Pancreas (tissue), 10 donors: ENCODE results near the gene RASA3. TPM values are rescaled to one million over a fixed set of nuclear protein-coding genes. Genes with fewer than 3 reads are reported as not detected.

Experiments used
- ATAC-seq, 4 donors: fragments of 200-7000 bp; cut with Tn5 transposase; one replicate each; pipeline versions ENCODE4 v1.8.0 to v1.9.1; 2020; ENCODE audit warnings: mild to moderate bottlenecking in 4 of 4, moderate library complexity in 4 of 4
- DNase-seq, 6 donors: peaks; one replicate each; pipeline ENCODE4 v3.0.0-alpha.2; 2020
- FAIRE-seq: peaks from 2 replicates; lab custom pipeline; 2012; peaks lifted over from hg19 to GRCh38; lab: Jason Lieb, UNC
- H3K27ac ChIP-seq, 4 donors: fragments of 200-600 bp; sonication (generic); 1 replicate in 3 of 4; 2 replicates in 1 of 4; pipeline versions ENCODE4 v1.5.0 to v1.8.0; 2020
- H3K27me3 ChIP-seq, 4 donors: fragments of 200-600 bp; one replicate each; pipeline ENCODE4 v1.8.0; 2021
- H3K36me3 ChIP-seq, 3 donors: fragments of 200-600 bp; sonication (generic) in 1 of 3; one replicate each; pipeline versions ENCODE4 v1.5.0 to v1.8.0; 2020 to 2021
- H3K4me1 ChIP-seq, 3 donors: fragments of 200-600 bp; one replicate each; pipeline ENCODE4 v1.8.0; 2021
- H3K4me3 ChIP-seq, 4 donors: fragments of 200-600 bp; sonication (generic) in 2 of 4; one replicate each; pipeline versions ENCODE4 v1.5.0 to v1.8.0; 2020 to 2021
- H3K9me3 ChIP-seq, 4 donors: fragments of 200-600 bp; one replicate each; pipeline ENCODE4 v1.8.0; 2021
- CTCF ChIP-seq, 4 donors: fragments of 200-600 bp; sonication (generic) in 3 of 4; IDR thresholded peaks; one replicate each; pipeline versions ENCODE4 v1.5.0 to v1.8.0; 2021; ENCODE audit warnings: antibody characterized with exemption in 4 of 4
- WGBS, 2 donors: extraction: QIAGEN DNeasy Blood & Tissue Kit; methylation state at CpG; one replicate each; pipeline ENCODE4 v1.1.7; 2013; 5-methylcytosine and 5-hydroxymethylcytosine counted together
- intact Hi-C, 3 donors: fragments of 100-400 bp; cut with DNase I; formaldehyde crosslinking; loops; one replicate each; pipeline versions ENCODE4 v1.11.1 to v1.14.2; 2022
- polyA plus RNA-seq, 2 donors: library from polyadenylated mRNA; stranded (reverse); fragments of 200-250 nt; gene quantifications; one replicate each; pipeline ENCODE4 v1.2.3, GENCODE V29; 2013
- total RNA-seq, 6 donors: library from RNA; stranded (reverse); fragmentation: NEBNext Ultra II Directional in 4 of 6; extraction: Animal tissue kit (Norgen Biotek cat#: 25700) in 4 of 6; gene quantifications; one replicate each; pipeline versions ENCODE4 v1.2.1 to v1.2.4, GENCODE V29; 2021 to 2023
- donor health status: healthy with polysubstance abuse.
- donor health status: DM: no; HTN: no; CAD: no; lungs with moderate emphysema.
- donor health status: DM: no; HTN: no; CAD: no.
- donor health status: control.
- donor health status: control.
- donor health status: Bipolar disorder and iron deficiency.
- donor health status: DM: yes; HTN: yes; CAD: no.
- donor health status: DM: no; HTN: no; CAD: no.
- donor health status: DM: no; HTN: no; CAD: no.
- donor health status: DM: yes; HTN: yes; CAD: no.

The RASA3 gene
- total and polyA plus RNA-seq, 8 donors: 5.7 to 11.2 (median 9.1) TPM

GRCh38 chr13:114010401-114011101 is 121.9 kb downstream of the RASA3 start:
- TF ChIP-seq CTCF (IDR thresholded peaks at IDR 0.05): no peak
- Histone ChIP-seq H3K27ac (no peak overlapping the region), H3K9me3 (no peaks in the 10 kb centered on the region), H3K36me3 (no peaks in the 10 kb centered on the region), H3K27me3 (no peaks in the 10 kb centered on the region), H3K4me3 (no peak overlapping the region), H3K4me1 (no peaks in the 10 kb centered on the region)
- DNase-seq (peak in 1 of 6 donors; percentile 71), FAIRE-seq (no peak), ATAC-seq (no peak)
- 91 to 96% methylated on average over 31 to 37 of the region's 37 CpGs for WGBS, 2 donors
- intact Hi-C loops: no loop called here

DNA sequence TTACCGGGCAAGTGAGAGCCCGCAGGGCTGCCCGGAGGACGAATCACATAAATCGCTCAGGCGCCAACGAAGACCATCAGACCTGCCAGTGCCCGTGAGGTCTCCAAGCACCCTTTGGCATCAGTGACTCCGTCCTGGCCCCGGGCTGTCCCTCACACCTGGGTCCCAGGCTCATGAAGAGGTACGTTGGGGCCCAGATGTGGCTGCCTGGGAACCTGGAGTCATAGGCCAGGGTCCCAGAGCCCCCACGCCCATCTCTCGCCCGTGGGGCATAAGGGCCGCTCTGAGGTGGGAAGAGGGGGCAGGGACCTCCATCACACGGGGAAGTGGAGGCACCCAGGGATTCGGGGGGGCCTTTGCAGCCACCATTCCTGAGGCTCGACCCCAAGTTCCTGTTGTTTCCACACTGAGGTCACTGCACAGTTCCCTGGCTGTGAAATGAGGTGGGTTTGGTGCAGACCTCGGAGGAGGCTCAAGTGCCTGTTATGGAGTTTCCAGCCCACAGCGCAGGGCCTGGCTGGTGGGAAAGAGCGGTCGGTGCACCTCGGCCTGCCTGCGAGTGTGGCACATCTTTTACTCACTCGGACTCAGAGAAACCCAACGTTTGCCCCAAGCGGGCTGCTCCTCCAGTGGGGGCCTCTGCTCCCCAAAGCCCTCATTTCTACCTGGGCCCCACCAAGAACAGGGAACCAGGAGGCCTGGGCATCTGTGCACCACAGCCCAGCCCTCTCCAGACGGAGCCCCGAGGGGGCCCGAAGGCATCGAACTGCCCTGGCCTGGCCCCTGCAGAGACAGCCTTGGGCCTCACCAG is 122.6 kb downstream of the RASA3 start:
- TF ChIP-seq CTCF (IDR thresholded peaks at IDR 0.05): no peak
- 93% methylated on average over 31 of the region's 31 CpGs for WGBS, 2 donors
- DNase-seq (peak in 1 of 6 donors; percentile 70), ATAC-seq (no peak), FAIRE-seq (no peak)
- Histone ChIP-seq H3K27ac (no peak overlapping the region), H3K36me3 (no peaks in the 10 kb centered on the region), H3K4me3 (no peak overlapping the region), H3K27me3 (no peaks in the 10 kb centered on the region), H3K4me1 (no peaks in the 10 kb centered on the region), H3K9me3 (no peaks in the 10 kb centered on the region)
- intact Hi-C loops: no loop called here

DNA sequence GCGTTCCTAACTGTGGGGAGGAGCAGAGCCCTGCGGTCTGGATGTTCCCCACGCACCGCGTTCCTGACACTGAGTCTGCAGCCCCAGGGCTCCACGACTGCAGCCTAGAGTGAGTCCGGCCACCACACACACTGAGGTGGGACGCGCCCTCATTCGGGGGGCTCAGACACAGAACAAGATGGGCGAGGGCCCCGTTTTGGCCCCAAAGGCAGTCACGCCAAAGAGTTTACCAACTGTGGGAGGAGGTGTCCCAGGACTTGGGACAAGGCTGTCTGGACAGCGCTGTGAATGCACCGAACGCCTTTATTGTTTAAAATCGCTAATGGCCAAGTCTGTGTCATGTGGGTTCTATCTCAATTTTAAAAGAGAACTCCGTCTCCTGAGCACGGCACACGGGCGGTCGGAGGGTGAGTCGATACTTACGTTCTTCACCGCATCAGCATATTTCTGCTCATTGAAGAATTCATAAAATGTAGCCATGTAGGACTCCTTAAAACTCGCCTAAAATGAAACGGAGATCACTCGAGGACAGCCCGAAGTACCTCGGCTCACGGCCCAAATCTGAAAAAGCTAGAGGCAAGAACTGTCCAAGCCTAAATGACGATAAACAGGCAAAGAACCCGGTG is 123.3 kb downstream of the RASA3 start:
- H3K27ac ChIP-seq: no peak overlapping the region
- intact Hi-C loops: no loop called here
- no peak for ATAC-seq
- 89 to 91% methylated on average over 33 of the region's 33 CpGs for WGBS, 2 donors
- H3K9me3 ChIP-seq: no peaks in the 10 kb centered on the region
- FAIRE-seq: no peak
- H3K27me3 ChIP-seq: no peaks in the 10 kb centered on the region
- no peaks in the 10 kb centered on the region for H3K36me3 ChIP-seq
- no peak for TF ChIP-seq CTCF (IDR thresholded peaks at IDR 0.05)
- H3K4me1 ChIP-seq: no peaks in the 10 kb centered on the region
- no peak overlapping the region for H3K4me3 ChIP-seq
- DNase-seq: peak in 1 of 6 donors; percentile 41

DNA sequence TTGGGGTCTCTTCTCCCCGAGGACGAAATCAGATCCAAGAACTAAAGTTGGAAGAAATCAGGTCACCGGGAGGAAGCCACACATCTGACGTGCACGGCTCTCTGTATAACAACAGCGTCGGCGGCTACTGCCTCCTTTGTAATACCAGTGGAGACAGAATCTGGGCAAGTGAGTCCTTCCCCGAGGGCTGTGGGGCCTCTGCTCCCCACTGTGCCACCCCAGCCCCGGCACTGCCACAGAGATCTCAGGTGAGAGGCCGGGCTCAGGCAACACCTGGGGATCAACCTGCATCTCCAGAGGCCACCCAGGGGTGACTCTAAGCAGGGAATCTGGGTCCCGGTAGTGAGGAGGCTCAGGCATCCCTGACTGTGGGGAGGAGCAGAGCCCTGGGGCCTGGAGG is 124.9 kb downstream of the RASA3 start:
- WGBS, 2 donors: 90 to 94% methylated on average over 12 of the region's 12 CpGs
- intact Hi-C loops: no loop called here
- DNase-seq (peak in 1 of 6 donors; percentile 21), ATAC-seq (no peak), FAIRE-seq (no peak)
- TF ChIP-seq CTCF (IDR thresholded peaks at IDR 0.05): no peak
- Histone ChIP-seq H3K4me1 (no peaks in the 10 kb centered on the region), H3K36me3 (no peaks in the 10 kb centered on the region), H3K27me3 (no peaks in the 10 kb centered on the region), H3K9me3 (no peaks in the 10 kb centered on the region), H3K27ac (no peak overlapping the region), H3K4me3 (no peak overlapping the region)
